GM21515 (cell line): Measurements from ENCODE around the gene CAV1.
A peak's percentile ranks its signal among the peaks of the same experiment; 100 is the strongest.

Experiments used
- ATAC-seq: cut with Tn5 transposase; IDR thresholded peaks from one replicate; pipeline ENCODE4 v1.9.1; 2021; ENCODE audit not compliant: unreplicated experiment

Gene CAV1

DNA sequence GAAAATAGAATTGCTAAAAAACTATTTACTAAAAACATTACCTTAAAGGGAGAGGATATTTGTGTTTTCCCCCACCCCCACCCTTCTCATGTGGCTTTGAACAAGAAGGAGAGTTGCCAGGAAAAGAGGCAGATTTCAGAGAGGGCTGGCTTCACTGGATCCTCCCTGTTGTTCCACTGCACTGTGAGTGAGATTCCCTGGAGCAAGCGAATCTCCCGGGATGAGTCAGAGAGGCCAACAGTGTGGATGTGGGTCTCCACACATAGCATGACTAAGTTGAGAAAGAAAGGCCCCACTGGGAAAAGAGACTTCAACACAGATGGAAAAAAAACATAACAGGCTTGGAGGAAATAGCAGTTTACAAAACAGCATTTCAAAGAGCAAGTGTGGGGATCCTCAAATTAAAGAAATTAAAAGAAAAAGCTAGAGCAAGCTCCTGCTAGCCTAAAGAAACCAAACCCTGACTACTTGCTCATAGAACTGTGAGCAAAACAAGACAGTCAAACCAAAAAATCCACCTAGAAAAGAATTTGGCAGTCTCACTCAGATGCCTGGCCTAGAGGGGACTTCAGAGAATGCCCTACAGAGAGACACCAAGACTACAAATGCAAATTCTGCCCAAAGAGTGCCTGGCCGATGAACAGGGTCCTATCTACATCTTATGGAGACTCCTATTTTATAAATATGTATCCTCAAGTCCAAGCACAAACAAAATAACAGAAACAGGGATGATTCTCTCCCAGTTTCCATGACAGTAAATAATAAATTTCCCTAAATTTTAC lies 3.4 kb downstream of the CAV1 start:
- ATAC-seq, result no peak

DNA sequence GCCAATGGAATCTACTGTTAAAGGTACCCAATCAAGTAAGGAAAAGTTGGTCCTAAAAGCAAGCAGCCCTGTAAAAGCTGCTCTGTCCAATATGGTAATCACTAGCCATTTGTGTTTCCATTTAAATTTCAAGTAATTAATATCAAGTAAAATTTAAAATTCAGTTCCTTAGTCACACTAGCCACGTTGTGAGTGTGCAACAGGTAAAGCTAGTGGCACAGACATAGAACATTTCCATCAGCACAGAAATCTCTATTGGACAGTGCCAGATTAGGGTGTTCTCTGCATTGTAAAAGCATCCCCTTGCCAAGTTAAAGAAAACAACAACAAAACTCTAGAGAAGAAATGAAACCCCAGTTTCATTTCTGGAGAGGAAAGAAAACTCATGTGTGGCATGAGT lies 4.4 kb downstream of the CAV1 start:
- ATAC-seq, result no peak

DNA sequence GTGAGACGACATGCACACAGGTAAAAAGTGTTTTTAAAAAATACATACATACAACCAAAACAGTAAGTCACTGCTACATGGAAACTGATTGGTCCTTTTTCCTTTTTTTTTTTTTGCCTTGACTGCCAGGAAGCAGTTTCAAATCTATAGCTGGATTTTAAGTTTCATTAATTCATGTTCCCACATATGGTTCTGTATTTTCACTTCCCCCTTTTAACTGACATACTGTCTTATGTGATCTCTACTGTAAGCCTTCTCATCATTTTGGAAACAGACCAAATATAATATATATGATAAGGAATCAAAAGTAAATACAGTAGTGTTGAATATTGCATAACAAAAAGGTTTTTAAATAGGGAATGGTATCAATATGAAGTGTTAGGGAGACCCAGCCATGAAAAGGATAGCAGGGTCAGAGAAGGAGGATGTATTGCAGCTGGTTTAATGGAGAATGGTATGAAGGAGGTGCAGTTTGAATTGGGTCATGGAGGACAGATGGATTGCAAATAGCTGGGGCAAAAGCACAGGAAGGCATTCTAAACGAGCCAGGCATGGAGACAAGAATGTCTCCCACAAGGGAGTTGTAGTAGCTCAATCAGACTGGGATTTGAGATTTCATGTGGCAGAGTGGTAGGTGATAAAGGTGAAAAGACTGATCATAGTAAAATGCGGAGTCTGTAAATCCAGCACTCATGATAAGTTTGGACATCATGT lies 5.4 kb downstream of the CAV1 start:
- ATAC-seq, result no peak

DNA sequence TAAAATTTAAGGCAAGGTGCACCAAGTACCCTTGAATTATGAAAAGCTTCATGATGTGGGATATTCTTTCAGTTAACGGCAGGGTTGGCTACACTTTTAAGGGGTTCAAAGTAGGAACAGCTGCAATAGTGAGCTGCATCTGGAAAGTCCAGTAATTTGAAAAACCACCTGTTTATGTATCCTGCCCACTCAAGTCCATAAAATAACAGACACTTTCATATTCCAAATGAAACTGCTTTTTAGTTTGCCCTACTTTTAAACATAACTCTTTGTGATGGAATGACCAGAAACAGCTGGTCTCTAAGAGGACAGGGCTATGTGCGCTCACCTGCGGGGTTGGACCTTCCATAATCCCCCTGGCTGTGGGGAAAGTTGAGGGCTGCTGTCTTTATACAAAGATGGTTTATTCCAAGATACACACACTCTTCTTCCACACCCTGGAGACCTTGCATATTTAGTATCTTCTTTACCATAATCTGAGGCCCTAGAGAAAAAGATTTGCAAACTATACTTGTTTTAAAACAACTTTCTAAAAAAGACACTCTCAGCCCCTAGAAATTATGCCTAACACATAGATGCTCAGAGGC lies 7.4 kb downstream of the CAV1 start:
- no peak for ATAC-seq

DNA sequence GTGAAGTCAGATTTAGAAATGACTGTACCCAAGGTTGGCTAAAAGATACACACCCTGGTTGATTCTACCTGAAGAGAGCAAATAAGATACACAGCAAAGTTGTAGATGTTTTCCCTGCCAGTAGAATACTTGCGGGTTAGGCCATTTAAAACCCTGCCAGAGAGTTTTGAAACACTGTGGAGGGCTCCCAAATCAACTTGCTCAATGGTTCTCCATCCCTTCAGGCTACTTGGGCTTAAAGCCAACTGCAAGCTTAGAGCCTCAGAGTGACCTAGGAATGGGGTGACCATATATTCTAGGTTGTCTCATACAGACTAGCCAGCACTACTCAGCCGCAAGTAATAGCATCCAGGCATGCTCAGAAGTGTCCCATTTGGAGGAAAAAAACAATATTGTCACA lies 10.0 kb downstream of the CAV1 start:
- ATAC-seq, result no peak

DNA sequence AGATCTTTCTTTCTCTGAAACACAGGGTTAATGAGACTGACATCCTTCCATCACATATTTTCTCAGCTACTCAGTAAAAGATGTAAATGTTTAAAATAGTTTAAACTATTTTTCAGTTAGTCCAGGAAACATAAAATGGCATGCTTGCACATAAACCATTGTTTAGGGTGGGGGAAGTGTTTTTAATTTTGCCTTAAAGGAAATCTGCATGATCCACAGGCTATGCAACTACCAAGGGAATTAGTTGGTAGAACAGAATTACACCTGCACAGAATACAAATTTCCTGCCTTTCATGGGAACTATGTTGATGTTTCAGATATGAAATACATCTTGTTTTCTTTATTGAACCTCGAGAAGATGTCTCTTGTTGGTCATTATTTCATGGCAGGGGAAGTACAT lies 10.6 kb downstream of the CAV1 start:
- ATAC-seq, result no peak

DNA sequence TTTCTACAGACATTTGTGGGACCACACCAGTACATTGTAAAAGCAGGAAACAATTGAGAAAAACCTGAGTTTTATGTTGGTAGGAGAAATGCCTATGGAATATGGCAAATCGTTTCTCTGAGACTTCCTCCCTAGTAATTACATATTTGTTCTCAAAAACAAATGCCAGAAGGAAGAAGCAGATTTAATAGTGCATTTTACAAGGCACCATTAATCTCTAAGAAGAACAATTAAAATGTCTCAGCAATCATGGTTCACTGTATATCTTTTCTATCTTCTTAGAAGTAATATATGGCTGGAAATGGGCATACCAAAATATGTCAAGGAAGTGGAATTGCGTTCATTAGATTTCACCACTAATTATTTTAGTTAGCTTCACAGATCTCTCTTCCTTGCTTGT lies 13.3 kb downstream of the CAV1 start:
- no peak for ATAC-seq

DNA sequence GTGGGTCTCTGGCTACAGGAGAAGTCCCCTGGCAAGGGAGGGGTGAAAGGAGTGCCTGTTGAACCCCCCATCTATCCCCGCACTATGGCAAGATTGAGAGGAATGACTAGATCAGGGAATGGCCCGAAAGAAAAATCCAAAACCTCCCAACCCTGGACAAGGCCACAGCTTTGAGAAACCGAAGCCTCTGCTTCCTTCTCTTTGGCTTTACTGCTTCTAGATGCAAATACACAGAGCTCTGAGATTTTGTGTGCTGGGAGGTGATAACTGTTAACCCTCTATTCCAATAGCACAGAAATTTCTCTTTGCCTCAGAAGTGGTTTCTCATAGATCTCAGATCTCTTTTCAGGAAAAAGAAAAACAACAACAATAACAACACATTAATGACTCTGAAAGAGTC lies 15.0 kb downstream of the CAV1 start:
- no peak for ATAC-seq

DNA sequence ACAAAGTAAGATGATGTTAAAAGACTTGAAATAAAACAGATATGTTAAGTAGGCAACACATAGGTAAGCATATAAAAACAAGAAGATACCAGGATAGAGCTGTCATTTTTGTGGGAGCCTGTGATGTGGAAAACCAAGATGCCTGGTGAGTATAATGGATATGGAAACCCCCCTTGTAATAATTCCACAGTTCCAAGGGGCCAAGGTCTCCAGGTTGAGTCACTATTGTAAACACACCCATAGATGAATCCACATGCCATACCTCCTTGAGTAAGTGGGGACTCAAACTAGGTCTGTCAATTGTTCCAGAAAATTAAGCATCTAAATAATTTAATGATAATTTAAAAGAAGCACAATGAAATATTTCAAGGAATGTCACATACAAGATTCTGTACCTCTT lies 15.9 kb downstream of the CAV1 start:
- ATAC-seq, result no peak

DNA sequence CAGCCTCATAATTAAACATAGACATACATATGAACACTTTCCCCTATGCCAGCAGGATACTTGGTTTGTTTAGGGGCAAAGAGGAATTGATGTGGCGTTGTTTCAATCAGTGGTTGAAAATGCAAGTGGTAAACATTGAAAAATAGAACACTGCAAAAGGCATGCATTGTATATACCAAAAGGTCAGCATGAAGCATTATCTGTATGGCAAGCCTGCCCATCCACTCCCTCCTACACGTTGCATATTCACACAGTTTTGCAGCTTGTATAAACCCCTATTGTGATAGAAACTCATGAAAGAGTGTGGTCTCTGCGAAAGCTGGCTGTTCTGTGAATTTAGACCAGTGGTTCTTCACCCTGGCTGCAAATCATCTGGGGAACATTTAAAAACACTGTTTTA lies 17.1 kb downstream of the CAV1 start:
- ATAC-seq, result no peak

DNA sequence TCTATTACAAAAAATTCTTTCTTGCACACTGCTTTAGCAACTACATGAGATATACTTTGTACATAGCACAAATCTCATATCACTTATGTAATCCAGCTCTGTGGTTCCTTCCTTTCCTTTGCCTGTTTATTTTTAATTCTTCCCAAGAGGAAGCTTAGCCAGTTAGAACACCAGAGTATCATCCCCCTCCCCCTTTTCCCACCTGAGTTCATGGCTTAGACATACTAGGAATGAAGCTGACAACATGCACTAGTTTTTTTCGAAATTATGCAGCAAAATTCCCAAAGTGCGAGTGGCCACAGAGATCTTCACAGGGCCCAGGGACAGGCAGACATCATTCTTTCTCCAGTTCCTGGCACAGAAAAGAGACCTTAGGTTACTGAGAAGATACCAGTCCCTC lies 17.8 kb downstream of the CAV1 start:
- ATAC-seq, result no peak

DNA sequence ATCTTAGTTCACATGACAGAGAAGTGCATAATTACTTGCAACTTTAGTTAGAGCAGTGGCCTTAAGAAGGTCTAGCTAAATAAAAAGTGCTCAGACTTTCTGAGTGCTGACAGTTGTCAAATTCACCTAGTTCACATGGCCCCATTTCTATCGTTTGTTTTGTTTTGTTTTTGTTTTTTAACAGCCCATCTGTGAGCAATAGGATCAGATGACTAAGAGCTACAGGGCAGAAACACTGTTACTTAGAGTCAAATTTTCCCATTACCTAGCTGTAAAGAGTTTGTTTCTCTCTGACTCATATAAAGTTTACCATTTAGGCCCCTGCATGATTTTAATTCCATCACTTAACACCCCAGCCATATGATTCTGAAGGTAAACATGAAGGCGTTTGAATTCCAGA lies 18.8 kb downstream of the CAV1 start:
- no peak for ATAC-seq

DNA sequence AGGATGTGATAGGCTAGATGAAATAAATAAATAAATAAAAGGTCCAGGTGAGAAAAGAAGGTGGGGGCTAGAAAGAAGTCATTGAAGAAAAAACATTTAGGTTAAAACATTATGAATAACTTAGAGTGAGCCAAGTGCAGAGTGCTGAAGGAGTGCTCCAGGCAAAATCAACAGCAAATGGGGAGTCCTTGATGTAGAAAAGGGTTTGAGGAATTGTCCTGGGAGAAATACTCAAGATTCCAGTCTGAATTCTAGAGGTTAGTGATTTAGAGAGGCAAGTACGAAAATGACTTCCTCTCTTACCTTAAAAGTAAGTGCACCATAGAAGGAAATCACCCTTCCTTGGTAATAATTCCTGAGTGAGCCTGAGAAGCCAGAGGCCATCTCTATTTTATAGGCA lies 19.7 kb downstream of the CAV1 start:
- no peak for ATAC-seq

DNA sequence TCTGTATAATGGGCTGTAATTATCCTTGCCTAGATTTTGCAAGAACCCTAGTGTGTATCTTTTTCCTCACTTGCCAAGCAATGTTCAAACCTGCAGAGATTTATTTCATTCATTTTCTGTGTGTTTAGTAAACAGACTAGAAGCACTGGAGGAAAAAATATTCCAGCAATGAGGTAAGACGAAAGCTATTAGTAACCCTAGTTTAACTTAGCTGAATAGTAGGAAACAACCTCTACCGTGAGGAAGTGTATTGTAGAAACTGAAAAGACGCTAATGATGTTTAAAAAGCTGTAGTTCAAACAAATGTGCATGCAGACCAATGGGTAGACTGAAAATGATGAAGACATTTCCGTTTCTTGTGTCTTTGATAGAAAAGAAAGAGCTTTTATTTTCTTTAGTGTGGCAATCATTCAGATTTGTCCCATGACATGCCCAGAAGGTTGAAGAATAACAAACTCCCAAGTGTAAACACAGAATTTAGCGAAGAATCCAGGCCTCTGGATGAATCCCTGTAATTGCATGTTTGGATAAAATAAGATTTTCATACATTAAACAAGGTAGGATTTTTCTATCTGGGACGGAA lies 20.7 kb downstream of the CAV1 start:
- no peak for ATAC-seq

DNA sequence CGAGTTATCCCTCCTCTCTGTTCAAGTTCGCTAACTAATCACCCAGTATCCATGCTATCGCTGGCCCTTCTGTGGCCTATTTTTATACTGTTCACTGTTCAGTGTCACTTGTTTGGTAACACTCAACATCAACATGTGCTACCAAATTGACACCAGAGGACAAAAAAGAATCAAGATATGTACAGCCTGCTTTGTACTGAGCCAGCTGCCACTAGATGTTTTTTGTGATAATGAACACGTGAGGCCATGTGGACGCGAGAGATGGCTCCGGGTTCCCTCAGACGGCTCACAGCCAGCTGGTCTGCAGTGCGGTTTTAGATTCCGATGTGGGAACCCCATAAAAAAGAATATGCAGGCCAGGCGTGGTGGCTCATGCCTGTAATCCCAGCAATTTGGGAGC lies 21.2 kb downstream of the CAV1 start:
- no peak for ATAC-seq

DNA sequence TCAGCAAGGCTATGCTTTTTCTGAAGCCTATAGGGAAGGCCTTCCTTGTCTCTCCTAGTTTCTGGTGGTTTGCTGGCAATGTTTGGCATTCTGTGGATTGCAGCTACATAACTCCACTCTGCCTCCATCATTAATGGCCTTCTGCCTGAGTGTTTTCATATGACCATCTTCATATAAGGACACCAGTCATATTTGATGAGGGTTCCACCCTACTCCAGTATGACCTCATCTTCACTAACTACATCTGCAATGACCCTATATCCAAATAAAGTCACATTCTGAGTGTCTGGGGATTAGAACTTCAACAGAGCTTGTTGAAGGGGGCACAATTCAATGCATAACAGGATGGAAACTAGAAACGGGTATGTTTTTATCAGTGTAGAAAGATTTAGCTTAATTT lies 22.1 kb downstream of the CAV1 start:
- no peak for ATAC-seq

DNA sequence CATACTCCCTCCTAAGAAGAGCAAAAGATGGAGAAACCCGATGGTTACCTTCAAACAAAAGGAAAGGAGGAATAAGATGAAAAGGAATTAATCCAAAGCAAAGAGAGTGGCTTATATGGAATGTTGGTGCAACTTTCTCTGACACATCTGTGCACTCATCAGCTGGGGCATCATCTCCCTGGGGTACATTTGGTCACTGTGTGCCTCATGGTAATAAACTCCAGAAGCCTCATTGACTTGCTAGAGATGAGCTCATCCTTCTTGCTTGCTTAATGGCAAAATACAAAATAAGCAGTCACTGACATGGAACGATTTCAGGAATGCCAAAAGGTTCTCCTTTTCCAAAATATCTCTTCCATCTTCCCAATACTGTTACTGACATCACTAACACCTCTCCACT lies 22.5 kb downstream of the CAV1 start:
- ATAC-seq, result no peak

DNA sequence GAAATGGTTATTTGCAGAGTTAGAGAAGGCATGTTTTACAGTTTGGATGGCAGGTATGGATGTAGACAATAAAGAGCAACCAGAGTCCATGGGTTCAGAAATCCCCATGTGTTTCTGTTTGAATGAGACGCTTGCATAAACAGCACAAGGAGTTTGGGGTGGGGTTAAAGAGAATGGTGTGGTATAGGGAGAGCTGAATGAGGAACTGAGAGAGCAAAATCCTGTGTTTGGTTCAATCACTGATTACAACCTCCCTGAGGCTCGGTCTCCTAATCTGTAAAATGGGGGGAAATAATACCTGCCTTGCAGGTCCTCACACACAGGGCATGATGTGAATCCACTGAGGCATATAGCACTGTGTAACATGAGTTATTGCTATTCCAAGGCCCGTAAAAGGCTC lies 23.7 kb downstream of the CAV1 start:
- peak; percentile 94 for ATAC-seq

DNA sequence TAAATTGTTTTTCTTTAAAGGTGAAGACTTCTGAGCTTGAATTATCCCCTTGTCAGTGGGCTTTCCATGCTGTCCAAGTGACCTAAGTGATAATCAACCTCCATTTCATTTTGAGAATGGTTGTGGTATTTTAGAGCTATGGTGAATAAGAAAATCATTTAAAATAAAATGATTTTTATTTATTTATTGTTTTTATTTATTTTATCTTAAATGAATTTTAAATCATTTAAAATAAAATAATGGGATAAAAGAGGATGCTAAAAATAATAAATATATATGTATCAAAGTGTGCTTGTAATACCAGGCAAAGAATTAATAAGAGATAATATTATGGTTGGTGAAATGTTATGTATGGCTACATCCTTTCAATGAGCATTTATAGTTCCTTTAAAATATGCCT lies 24.5 kb downstream of the CAV1 start:
- no peak for ATAC-seq

DNA sequence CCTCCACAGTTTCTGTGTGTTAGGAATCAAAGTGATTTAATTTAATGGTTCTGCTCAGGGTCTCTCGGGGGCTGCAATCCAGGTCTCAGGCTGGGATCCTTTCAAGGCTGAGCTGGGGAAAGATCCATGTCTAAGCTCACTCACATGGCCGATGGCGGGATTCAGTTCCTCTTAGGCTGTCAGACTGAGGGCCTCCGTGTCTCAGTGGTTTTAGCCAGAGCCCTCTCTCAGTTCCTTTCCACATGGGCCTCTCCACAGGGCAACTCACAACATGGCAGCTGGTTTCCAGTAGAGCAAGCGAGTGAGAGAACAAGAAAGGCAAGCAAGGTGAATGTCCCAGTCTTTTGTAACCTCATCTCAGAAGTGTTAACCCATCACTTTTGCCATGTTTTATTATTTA lies 26.9 kb downstream of the CAV1 start:
- no peak for ATAC-seq

DNA sequence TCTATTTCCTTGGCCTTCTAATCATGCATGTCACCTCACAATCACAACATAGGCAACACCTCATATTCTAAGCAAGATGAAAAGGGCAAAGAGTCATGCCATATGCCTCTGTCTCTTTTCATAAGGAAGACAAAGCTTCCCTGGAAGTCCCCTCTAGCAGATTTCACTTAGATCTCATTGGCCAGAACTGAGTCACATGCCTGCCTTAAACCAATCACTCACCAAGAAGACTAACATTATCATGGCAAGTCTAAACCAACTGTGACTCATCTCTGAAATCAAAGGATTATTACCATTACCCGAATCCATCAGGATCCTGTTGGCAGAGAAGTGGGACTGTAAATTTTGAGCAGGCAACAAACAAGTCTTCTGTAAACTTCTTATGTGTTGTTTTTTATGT lies 27.8 kb downstream of the CAV1 start:
- ATAC-seq, result no peak
